GM19099 (cell line): Measurements from ENCODE around the gene CTNNA2.

ENCODE experiments used
- POLR2A ChIP-seq: IDR thresholded peaks from 3 replicates; pipeline ENCODE4 v1.6.1; 2011; ENCODE audit warnings: low read depth; ENCODE audit not compliant: insufficient read length; ENCODE audit errors: extremely low read depth

The CTNNA2 gene

GRCh38 chr2:79640001-79640400 lies 127.2 kb downstream of the CTNNA2 start:
- TF ChIP-seq POLR2A, result no peak

DNA sequence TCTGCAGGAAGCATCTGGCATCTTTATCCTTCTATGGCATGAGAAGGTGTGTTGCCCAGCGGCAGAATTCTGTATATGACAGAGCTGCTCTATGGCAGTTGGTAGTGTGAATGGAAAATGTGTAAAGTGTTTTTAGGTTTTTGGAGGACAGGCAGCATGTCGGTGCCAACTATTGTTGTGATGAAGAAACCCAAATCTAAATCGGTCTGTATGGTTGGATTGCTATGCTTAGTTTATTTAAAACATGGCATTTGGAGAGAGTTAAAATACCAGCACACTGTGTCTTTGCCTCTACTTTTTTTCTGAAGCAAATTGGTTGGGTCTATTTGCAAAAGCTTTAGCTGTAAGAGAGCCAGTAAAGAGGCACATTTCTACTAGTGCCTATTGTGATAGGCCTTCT lies 136.7 kb downstream of the CTNNA2 start:
- no peak for TF ChIP-seq POLR2A

DNA sequence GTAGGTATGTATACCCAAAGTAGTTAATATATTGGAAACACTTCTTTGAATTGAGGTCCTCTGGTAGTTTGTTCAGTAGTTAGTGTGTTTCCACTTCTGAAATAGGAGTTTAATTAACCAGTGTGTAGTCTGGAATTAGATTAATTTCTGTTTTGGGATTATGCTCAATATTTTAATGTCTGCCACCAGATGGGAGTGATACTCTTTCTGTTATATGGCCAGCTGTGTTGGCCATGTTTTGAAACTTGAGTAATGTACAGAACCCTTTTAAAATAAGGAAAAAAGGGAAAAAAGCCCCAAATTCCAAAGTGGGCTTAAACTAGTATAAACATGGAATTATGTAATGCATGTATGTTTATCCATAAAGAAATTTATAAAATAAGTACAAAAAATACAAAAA lies 147.7 kb downstream of the CTNNA2 start:
- no peak for TF ChIP-seq POLR2A

DNA sequence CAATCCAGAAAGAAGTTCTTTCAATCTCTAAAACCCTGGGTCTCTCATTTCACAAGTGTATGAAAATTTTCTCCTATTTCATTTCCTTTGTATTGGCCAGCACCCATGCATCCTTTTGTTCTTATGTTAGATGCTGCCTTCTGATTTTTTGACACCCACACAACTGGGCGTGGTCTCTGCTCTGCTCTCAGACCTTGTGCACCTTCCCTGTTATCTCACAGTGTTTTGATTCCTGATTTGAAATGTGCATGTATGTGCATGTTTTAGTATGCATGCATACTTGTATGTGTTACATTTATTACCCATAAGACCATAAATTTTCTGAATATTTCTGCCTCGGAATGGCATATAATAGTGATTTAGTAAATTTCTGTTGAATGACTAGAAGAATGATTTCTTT lies 152.2 kb downstream of the CTNNA2 start:
- TF ChIP-seq POLR2A, result no peak

- TF ChIP-seq POLR2A, result no peak
These were observed 153.6 kb downstream of the CTNNA2 start for GRCh38 chr2:79666430-79666829.

DNA sequence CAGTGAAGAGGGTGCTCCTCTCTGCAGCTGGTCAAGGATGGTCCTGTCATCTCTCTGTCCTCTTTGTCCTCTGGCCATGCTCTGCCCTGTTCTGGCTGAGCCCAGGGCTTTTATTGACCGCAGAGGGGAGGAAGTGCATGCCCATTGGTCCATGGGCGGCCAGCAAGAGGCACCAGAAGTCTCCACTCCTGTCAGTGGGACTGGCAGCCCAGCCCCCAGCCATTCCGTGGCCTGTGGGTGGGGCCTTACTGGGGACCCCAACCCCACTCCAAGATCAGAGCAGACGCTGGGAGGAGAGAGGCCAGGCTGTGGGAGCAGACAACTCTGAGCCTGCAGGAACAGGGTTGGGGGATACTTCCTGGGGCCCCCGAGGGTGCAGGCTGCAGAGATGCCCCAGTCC lies 156.9 kb downstream of the CTNNA2 start:
- no peak for TF ChIP-seq POLR2A

DNA sequence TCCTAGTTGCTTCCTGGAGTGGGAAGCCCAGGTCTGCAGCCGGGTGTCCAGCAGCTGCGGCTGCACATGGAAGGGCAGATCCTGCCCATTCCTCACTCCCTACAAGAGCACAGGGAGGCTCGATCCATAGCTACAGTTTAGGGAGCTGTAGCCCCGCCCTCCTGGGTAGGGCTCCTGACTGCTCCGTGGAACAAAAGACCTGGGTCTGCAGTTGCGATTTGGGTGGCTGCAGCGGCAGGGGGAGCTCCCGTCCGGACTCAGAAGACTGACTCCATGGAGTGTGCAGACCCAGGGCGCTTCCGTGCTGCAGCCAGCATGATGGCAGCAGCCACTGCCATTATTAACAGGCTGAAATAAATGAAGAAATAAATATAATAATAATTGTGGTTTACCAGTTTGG lies 157.3 kb downstream of the CTNNA2 start:
- no peak for TF ChIP-seq POLR2A

DNA sequence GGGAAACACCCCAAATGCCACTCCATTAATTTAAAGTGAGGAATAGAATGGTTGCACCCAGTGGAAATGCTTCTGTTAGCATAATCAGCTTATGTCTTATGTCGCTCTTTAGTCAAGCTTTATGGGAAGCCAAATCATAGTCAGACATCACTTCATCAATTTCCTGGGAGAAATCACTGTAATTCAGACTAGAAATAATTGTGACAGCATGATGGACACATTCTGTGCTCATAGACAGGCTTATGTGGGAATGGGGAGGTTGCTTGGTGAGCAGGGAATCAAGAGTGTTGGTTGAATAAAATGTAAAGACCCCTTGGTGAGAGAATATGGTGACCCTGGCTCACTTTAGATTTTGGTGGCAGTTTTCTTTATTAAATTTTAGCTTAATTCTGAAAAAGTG lies 174.0 kb downstream of the CTNNA2 start:
- TF ChIP-seq POLR2A, result no peak

- no peak for TF ChIP-seq POLR2A
These were observed 182.4 kb downstream of the CTNNA2 start for GRCh38 chr2:79695248-79695647.

DNA sequence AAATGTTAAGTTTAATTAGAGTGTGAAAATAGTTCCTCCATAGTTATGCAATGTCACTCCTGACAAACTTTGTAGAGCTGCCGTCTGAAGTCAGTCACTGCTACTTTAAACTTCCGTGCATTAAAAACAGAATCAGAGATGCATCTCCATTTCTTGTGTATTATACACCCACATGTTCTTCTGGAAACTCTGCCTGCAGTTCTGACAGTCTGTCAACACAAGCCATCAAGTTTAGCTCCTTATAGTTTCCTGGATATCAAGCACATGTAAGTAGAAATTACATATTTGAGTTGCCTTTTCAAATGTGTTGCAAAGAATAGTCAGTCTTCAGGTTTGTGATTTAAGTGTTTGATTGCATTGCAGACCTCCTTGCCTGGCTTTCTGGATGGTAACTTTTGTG lies 184.3 kb downstream of the CTNNA2 start:
- TF ChIP-seq POLR2A, result no peak

DNA sequence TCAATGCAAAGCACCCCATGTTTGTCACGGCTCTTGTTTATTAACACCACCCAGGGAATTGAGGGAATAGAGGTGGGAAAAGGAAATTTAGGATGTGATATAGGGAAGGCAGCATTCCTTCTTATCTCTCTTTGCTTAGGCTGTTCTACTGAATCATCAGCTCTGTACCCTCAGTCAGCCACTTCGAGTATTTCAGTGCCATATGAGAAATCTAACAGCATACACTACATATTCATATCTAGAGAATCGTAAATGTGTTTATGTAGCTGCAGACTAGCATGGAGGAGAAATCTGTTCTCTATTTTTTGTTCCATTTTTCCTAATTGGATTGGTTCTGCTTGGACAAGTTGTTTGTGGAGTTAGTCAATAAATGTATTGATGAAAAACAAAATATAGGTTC lies 187.8 kb downstream of the CTNNA2 start:
- TF ChIP-seq POLR2A, result no peak

- TF ChIP-seq POLR2A, result no peak
These were observed 190.1 kb downstream of the CTNNA2 start for GRCh38 chr2:79702905-79703304.

DNA sequence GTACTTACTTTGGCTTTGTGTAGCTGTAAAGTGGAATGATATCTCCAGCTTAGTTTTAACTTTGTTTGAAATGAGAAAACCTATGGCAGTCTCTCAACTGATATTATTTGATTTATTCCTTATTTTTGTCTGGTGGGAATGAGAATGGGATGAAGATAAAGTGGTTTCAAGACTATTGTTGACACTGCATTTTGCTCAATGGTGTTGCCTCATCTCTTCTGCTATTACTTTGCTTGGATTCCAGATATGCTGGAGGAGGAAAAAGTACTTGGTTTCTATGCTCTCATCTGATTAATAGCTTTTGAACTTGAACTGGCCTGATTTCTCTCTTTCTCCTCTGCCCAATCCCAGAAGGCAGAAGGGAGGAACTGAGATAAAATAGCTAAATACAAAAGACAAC lies 198.2 kb downstream of the CTNNA2 start:
- TF ChIP-seq POLR2A, result no peak

DNA sequence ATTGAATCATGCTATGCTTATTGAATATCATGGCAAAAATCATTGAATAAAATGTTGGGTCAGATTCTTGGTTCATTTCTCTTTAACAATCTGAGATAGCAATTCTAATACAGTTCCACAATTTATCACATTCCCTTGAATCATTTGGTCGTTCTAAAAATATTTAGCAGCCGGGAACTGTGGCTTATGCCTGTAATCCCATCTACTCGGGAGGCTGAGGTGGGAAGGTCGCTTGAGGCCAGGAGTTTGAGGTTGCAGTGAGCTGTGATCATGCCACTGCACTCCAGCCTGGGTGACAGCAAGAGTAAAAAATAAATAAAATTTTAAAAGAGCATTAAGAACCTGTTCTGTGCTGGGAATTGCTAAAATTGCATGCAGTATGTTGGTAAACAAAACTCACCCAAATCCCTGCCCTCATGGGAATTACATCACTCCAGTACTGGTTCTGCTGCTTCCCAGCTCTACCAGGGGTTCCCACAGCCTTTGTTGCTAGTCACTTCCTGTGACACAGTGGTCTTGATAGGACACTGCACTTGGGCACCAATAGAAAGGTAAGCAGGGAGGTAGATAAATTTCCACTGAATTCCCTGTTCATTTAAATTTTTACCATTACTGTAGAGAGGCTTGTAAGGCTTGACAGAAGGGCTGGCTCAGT lies 200.4 kb downstream of the CTNNA2 start:
- TF ChIP-seq POLR2A, result no peak

- TF ChIP-seq POLR2A, result no peak
These were observed 201.4 kb downstream of the CTNNA2 start for GRCh38 chr2:79714283-79714682.

DNA sequence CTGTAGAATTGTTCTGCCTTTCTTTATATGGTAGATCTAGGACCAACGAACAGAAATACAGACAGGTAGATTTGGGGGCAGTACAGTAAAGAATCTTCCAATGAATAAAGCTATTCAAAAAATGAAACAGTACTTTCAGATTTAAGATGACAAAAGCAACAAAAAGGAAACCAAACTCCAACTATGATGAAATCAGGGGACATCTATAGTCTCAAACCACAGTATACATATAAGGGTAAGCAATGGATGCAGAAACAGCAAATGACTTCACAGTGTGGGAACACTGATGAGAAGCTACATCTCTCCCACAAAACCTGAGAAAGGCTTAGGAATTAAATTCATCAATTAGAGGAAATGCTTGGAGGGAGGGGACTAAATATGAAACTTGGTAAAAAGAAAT lies 202.5 kb downstream of the CTNNA2 start:
- no peak for TF ChIP-seq POLR2A

- no peak for TF ChIP-seq POLR2A
These were observed 203.4 kb downstream of the CTNNA2 start for GRCh38 chr2:79716266-79716665.
